T follicular helper cell (primary cell): Measurements from ENCODE around the gene TEX10.

ENCODE experiments used
- DNase-seq: peaks from one replicate; pipeline ENCODE4 v3.0.0-alpha.2; 2020; ENCODE audit warnings: low read depth

TEX10 gene

DNA sequence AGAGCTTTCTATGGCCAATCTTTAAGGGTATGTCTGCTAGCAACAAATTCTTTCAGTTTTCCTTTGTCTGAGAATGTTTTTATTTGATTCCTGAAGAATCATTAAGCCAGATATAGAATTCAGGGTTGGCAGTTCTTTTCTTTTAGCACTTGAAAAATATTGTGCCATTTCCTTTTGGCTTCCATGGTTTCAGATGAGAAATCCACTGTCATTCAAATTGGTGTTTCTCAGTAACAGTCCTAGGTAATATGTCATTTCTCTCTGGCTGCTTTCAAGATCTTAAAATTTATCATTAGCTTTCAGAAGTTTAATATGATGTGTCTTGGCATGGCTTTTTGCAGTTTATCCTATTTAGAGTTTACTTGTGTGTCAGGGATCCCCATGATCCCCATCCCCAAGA lies 67.7 kb downstream of the TEX10 start:
- DNase-seq: no peak

DNA sequence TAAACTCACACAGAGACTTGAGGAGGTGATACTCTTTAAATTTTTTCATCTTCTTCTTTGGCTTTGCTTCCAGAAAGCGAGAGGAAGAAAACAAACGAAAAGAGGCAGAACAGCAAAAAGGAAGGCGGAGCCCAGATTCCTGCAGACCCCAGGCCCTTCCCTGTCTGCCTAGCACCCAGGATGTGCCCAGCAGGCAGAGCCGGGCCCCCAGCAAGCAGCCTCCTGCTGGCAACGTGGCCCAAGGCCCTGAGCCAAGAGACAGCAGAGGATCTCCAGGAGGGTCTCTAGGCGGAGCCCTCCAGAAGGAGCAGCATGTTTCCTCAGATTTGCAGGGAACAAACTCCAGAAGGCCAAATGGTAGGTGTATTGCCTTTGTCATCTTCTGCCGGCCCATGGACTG lies 68.5 kb downstream of the TEX10 start:
- DNase-seq: no peak

DNA sequence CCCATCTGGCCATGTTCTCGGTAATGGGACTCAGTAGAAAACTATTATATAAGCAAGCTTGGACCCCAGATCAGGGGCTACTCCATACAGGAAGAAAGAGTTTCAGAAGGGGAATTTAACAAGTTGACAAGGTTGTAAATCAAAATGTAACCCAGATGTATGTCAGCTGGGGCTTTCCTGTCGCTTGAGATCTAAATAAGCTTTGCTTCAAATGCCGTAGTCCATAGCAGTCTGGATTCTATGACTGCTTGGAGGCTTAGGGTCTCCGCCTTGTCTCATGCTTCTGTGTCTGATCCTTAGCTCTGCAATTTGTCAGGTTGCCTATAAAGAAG lies 70.4 kb downstream of the TEX10 start:
- no peak for DNase-seq

DNA sequence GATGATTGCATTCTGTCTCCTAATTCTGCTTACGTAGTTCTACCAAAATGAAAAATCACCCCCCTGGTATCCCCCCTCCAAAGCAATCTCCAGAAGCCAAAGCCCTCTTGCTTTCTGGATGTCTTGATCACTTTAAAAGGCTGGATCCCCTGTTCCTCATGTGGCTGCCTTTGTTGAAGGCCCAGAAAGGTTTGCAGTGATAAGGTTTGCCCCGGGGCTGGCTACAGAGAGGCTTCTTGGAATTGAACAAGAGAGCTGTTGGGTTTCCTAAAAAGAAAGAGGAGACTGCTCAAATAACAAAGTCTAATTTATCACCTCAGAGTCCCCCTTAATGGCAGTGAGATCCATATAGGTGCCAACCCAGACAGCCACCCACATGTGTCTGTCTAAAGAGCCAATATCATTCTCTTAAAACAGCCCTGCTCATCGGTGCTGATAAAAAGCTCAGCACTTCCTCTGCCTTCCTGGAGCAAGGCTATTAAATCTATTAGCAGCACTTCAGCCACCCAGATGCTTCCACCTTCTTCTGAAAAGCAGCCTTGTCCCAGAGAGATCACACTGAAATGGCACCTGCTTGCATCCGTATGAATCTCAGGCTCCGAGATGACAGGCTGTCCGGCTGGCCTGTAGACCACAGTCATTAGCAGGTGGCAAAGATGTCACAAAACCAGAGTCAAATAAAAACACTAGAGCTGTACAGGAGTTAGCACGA lies 70.9 kb downstream of the TEX10 start:
- DNase-seq: no peak

DNA sequence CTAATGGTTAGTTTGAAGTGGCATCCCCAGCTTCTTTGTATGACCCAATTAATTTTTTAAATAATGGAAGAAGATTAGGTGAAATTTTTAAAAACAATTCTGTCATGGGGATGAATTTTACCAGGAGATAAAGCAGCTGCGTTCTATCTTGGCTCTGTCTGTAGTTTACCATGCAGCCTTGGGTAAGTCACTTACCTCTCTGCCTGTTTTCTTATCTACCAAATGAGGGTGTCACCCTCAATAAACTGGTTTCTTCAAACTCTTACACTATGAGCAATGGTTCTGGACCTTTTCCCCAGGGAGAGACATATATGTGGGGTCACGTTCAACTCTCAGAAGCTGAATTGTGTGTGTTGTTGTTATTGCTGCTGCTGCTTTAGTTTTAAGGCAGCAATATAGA lies 71.7 kb downstream of the TEX10 start:
- no peak for DNase-seq

DNA sequence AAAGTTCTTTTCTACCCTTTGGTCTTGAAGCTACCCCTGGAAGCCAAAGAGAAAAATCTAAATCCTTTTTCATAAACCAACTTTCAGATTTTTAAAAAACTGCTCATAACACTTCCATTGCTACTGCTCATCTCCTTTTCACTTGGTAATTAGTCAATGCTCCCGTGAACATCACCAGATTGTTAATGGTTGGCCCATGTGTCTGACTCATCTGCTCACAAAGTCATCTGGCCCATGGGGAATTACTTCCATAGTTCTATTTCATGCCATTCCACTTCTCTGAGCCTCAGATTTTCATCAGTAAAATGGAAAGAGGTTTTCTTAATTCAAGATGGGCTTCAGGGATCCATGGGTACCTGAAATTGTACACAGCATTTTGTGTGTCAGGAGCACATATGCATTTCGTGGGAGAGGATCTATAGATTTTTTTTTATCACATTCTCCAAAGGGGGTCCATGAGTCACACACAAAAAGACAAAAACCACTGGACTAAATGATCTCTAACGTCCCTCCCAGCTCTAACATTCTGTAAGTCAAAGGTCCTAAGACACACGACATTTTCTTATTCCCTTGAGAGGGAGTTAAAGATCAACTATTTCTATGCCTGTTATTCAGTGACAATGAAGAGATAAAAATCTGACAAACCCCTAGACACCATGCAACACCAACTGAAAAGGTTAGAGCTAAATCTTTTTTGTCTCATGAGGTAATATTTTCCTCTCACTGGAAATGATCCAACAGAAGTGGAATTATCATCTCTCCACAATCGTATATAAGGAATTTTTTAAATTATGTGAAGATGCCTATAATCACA lies 75.4 kb downstream of the TEX10 start:
- no peak for DNase-seq

DNA sequence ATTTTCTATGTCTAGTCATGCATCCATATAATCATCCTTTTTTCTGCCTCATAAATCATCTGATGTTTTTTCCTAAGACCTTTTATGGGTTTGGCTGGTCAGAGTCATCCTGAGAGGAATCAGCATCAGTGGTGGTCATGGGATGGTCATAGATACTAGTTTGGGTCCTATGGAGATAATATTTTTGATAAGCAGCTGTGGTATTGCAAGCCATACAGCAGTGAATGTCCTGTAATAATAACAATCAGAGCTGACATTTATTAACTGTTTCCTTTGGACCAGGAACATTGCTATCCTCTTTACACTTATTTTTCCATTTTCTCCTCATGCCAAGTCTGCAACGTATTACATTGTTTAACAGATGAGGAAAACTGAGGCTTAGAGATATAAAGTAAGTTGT lies 83.1 kb downstream of the TEX10 start:
- DNase-seq: no peak

DNA sequence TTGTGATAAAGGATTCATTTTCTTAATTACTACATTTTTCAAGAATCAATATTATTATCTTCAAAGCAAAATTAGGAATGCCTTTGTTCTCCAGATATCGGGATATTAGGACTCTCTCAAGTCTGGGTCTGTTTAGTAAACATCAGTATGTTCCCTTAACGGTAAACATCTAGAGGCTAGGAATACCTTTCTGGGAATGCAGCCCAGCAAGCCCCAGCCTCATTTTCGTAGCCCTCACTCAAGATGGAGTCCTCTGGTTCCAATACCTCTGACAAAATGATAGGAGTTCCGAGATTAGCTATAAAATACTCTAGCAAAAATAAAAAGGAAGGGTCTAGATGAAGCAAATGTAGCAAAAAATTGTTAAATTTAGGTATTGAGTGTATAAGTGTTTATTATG lies 84.5 kb downstream of the TEX10 start:
- DNase-seq: no peak

DNA sequence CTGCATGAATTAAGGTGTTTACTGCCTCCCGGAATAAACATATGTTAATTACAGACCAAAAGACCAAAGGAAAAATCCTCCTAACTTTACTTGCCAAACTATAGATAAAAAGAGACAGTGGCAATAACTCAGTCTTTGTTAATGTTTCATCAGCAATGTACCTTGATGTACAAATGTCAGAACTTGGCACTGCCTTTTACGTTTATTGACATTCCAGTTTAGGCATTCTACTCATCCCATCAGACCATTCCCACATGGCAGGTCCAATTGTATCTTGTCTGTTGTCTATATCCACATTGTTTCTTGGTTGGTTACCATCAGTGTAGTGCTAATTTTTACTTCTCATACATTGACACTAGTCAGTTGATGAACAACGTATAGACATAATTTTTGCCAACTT lies 85.5 kb downstream of the TEX10 start:
- DNase-seq: no peak
